SK-N-SH (cell line): ENCODE measurements around the gene RNF8. TPM values are rescaled to one million over a fixed set of nuclear protein-coding genes. Genes with fewer than 3 reads are reported as not detected.

ENCODE experiments used
- CTCF ChIA-PET: fragments of 300-600, 350-600 bp; formaldehyde crosslinking; extraction: SDS; loops from one replicate; lab custom pipeline; 2021; lab: Yijun Ruan, JAX
- POLR2A ChIA-PET: fragments of 350-600 bp; sonication (Branson Sonifier 250); formaldehyde crosslinking; extraction: SDS; loops from one replicate; lab custom pipeline; 2020; ENCODE audit warnings: antibody characterized with exemption, inconsistent platforms; lab: Yijun Ruan, JAX
- DNase-seq: peaks from one replicate; pipeline ENCODE4 v3.0.0; 2012
- H2AFZ ChIP-seq: fragments of 200-600 bp; sonication (generic); 2 replicates; pipeline ENCODE4 v1.8.1; 2016; ENCODE audit warnings: antibody characterized with exemption, mild to moderate bottlenecking, low read depth
- H3F3A ChIP-seq: fragments of 200-600 bp; sonication (generic); replicated peaks from 2 replicates; pipeline ENCODE3; 2016; ENCODE audit warnings: antibody characterized with exemption, mild to moderate bottlenecking; ENCODE audit not compliant: insufficient read depth
- H3K27ac ChIP-seq, 2 experiments: fragments of 200-500 bp in 1 of 2; fragments of 200-600 bp in 1 of 2; sonication (Bioruptor generic) in 1 of 2; sonication (generic), shearing (Covaris generic) in 1 of 2; 2 replicates each; pipeline versions ENCODE4 v1.5.1 to v1.6.1; 2014 to 2016; ENCODE audit warnings: low read depth in 2 of 2, inconsistent platforms in 1 of 2, low read length in 1 of 2, mild to moderate bottlenecking in 1 of 2, mixed read lengths in 1 of 2
- H3K27me3 ChIP-seq: fragments of 200-600 bp; sonication (generic), shearing (Covaris generic); 2 replicates; pipeline ENCODE4 v1.6.1; 2016; ENCODE audit warnings: mixed run types; ENCODE audit not compliant: insufficient read depth
- H3K36me3 ChIP-seq, 2 experiments: fragments of 200-500 bp in 1 of 2; fragments of 200-600 bp in 1 of 2; sonication (Bioruptor generic) in 1 of 2; sonication (generic) in 1 of 2; replicated peaks in 1 of 2; 2 replicates each; pipeline versions ENCODE3 to v1.5.1; 2014 to 2016; ENCODE audit warnings: low read length in 1 of 2, mild to moderate bottlenecking in 1 of 2; ENCODE audit not compliant: insufficient read depth in 2 of 2, control insufficient read depth in 1 of 2
- H3K4me1 ChIP-seq, 2 experiments: fragments of 200-500 bp in 1 of 2; fragments of 200-600 bp in 1 of 2; sonication (Bioruptor generic) in 1 of 2; sonication (generic), shearing (Covaris generic) in 1 of 2; 2 replicates each; pipeline versions ENCODE4 v1.5.1 to v1.6.1; 2014 to 2016; ENCODE audit warnings: low read depth in 1 of 2, low read length in 1 of 2, mixed run types in 1 of 2; ENCODE audit not compliant: insufficient read depth in 2 of 2, control insufficient read depth in 1 of 2
- H3K4me2 ChIP-seq: fragments of 200-600 bp; sonication (generic), shearing (Covaris generic); 2 replicates; pipeline ENCODE4 v1.6.1; 2017; ENCODE audit warnings: mixed run types
- H3K4me3 ChIP-seq, 2 experiments: fragments of 200-500 bp in 1 of 2; fragments of 200-600 bp in 1 of 2; sonication (Bioruptor generic) in 1 of 2; sonication (generic), shearing (Covaris generic) in 1 of 2; 2 replicates each; pipeline versions ENCODE4 v1.5.1 to v1.8.1; 2014 to 2016; ENCODE audit warnings: low read depth in 2 of 2, inconsistent platforms in 1 of 2, low read length in 1 of 2, mild to moderate bottlenecking in 1 of 2, mixed read lengths in 1 of 2, moderate library complexity in 1 of 2
- H3K79me2 ChIP-seq: fragments of 200-600 bp; sonication (generic); 2 replicates; pipeline ENCODE4 v1.8.1; 2017; ENCODE audit warnings: mild to moderate bottlenecking; ENCODE audit not compliant: insufficient read depth
- H3K9ac ChIP-seq: fragments of 200-600 bp; sonication (generic); 2 replicates; pipeline ENCODE4 v1.6.1; 2017; ENCODE audit warnings: mixed run types
- H3K9me2 ChIP-seq: fragments of 200-600 bp; sonication (generic); 2 replicates; pipeline ENCODE4 v1.6.1; 2017; ENCODE audit warnings: mixed run types
- H3K9me3 ChIP-seq: fragments of 200-600 bp; sonication (generic); 2 replicates; pipeline ENCODE4 v1.6.1; 2017; ENCODE audit warnings: mixed run types, mild to moderate bottlenecking, moderate library complexity
- H4K20me1 ChIP-seq: fragments of 200-600 bp; sonication (generic); 2 replicates; pipeline ENCODE4 v1.6.1; 2017; ENCODE audit warnings: mild to moderate bottlenecking, mixed run types; ENCODE audit not compliant: insufficient read depth
- CTCF ChIP-seq: fragments of 200-600 bp; sonication (generic); IDR thresholded peaks from 2 replicates; pipeline ENCODE4 v1.6.1; 2017; ENCODE audit warnings: antibody characterized with exemption, mild to moderate bottlenecking, moderate library complexity
- FOXJ3 ChIP-seq: sonication (generic); formaldehyde crosslinking; IDR thresholded peaks from 2 replicates; pipeline ENCODE4 v1.5.1; 2020; ENCODE audit warnings: mild to moderate bottlenecking, missing genetic modification reagents
- FOXM1 ChIP-seq: IDR thresholded peaks from 2 replicates; pipeline ENCODE4 v1.4.0; 2012; ENCODE audit warnings: low read depth, mild to moderate bottlenecking
- GATA2 ChIP-seq: sonication (generic); formaldehyde crosslinking; IDR thresholded peaks from 2 replicates; pipeline ENCODE4 v1.5.0; 2020; ENCODE audit warnings: mild to moderate bottlenecking, missing genetic modification reagents
- JUND ChIP-seq: IDR thresholded peaks from 2 replicates; pipeline ENCODE4 v1.4.0; 2012
- MXI1 ChIP-seq: IDR thresholded peaks from 2 replicates; pipeline ENCODE4 v1.6.1; 2012; ENCODE audit warnings: mild to moderate bottlenecking, low read depth, low read length, improper control_type of control experiment
- NFIC ChIP-seq: IDR thresholded peaks from 2 replicates; pipeline ENCODE4 v1.4.0; 2012; ENCODE audit warnings: borderline replicate concordance
- RCOR1 ChIP-seq: fragments of 150-350 bp; IDR thresholded peaks from 2 replicates; pipeline ENCODE4 v1.6.1; 2017; ENCODE audit warnings: antibody characterized with exemption, low read length
- SIN3A ChIP-seq: IDR thresholded peaks from 2 replicates; pipeline ENCODE4 v1.6.1; 2012; ENCODE audit warnings: low read depth, mild to moderate bottlenecking, low read length, moderate library complexity, borderline replicate concordance
- SMC3 ChIP-seq: IDR thresholded peaks from 2 replicates; pipeline ENCODE4 v1.6.1; 2012; ENCODE audit warnings: low read depth, low read length, improper control_type of control experiment
- TAF1 ChIP-seq: IDR thresholded peaks from 2 replicates; pipeline ENCODE4 v1.6.1; 2012; ENCODE audit warnings: low read depth, mild to moderate bottlenecking, low read length, moderate library complexity, borderline replicate concordance
- USF2 ChIP-seq: fragments of 150-350 bp; IDR thresholded peaks from 2 replicates; pipeline ENCODE4 v1.6.1; 2017; ENCODE audit warnings: antibody characterized with exemption, low read length, low read depth, borderline replicate concordance
- WGBS: methylation state at CpG from one replicate; pipeline ENCODE4 v1.1.6; 2017; ENCODE audit warnings: low lambda C conversion rate; 5-methylcytosine and 5-hydroxymethylcytosine counted together
- polyA plus RNA-seq, 3 experiments: library from polyadenylated mRNA; depleted of rRNA; stranded (reverse); fragments of >200 nt; gene quantifications; 2 replicates each; pipeline ENCODE4 v1.2.3, GENCODE V29; 2012
- TF ChIP-seq, protein P1 (sequence below): IDR thresholded peaks from 2 replicates; pipeline ENCODE4 v1.4.0; 2012; ENCODE audit warnings: low read depth, borderline replicate concordance

The RNF8 gene
- polyA plus RNA-seq, 1 of the 3 experiments (the other 2 are of a cell fraction): 21.7 TPM

DNA sequence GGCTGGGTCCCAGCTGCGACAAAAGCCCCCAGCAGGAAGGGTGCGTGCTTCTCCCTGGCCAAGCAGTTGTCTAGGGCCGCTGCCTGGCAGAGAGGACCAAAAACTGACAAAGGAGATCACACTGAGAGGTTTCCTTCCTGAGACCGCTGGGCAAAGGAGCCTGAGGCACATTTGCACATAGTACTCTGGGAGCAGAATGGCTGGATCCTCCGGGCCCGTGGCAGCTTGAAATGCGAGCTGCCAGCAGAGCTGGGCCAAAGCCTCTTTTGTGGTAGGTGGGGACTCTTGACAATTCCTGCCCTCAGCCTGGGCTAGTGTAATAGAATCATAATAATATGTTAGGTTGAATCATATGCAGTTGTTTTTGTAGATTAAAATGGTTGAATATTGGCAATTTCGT is 33.1 kb upstream of the RNF8 start (continued):
- TF ChIP-seq CTCF: no peak

GRCh38 chr6:37321101-37321500 is 32.7 kb upstream of the RNF8 start:
- H4K20me1 ChIP-seq: peaks cover 10% of the 10 kb centered on the region; the same call in 1 of the 2 replicates
- CTCF ChIA-PET: interaction anchor here (1.1 to 3.0 kb wide), 4 partner anchors 13 to 371 kb away, joined by 3 to 11 read pairs (median 4); no protein-coding TSS in a partner anchor
- H3K4me1 ChIP-seq: peaks cover 14 to 23% of the 10 kb centered on the region in 2 experiments; a peak in 3 of 4 replicates
- H3K9me3 ChIP-seq: no peaks in the 10 kb centered on the region
- no peak overlapping the region for H3K27ac ChIP-seq
- no peak overlapping the region for H3K4me2 ChIP-seq
- H3K36me3 ChIP-seq: peaks cover 15 to 43% of the 10 kb centered on the region in 2 experiments
- TF ChIP-seq JUND (no peak), SIN3A (no peak), FOXM1 (no peak), RCOR1 (no peak)
- TF ChIP-seq, all 33 proteins: peak for 0
- no peaks in the 10 kb centered on the region for H3K79me2 ChIP-seq
- no peak overlapping the region for H2AFZ ChIP-seq
- no peak for DNase-seq
- peaks cover 27% of the 10 kb centered on the region for H3F3A ChIP-seq
- no peak overlapping the region for H3K4me3 ChIP-seq
- H3K27me3 ChIP-seq: no peaks in the 10 kb centered on the region
- POLR2A ChIA-PET: no interaction called here
- H3K9ac ChIP-seq: no peak overlapping the region
- H3K9me2 ChIP-seq: no peaks in the 10 kb centered on the region

GRCh38 chr6:37321516-37322415 is 32.0 kb upstream of the RNF8 start:
- TF ChIP-seq, protein P1, sequence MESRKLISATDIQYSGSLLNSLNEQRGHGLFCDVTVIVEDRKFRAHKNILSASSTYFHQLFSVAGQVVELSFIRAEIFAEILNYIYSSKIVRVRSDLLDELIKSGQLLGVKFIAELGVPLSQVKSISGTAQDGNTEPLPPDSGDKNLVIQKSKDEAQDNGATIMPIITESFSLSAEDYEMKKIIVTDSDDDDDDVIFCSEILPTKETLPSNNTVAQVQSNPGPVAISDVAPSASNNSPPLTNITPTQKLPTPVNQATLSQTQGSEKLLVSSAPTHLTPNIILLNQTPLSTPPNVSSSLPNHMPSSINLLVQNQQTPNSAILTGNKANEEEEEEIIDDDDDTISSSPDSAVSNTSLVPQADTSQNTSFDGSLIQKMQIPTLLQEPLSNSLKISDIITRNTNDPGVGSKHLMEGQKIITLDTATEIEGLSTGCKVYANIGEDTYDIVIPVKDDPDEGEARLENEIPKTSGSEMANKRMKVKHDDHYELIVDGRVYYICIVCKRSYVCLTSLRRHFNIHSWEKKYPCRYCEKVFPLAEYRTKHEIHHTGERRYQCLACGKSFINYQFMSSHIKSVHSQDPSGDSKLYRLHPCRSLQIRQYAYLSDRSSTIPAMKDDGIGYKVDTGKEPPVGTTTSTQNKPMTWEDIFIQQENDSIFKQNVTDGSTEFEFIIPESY: no peak
- TF ChIP-seq GATA2 (CRISPR knock-in tag) (no peak), USF2 (no peak), TAF1 (no peak), JUND (no peak), RCOR1 (no peak), SMC3 (no peak), CTCF (no peak), FOXJ3 (no peak), MXI1 (no peak), NFIC (no peak)
- TF ChIP-seq, all 33 proteins: peak for 0
- CTCF ChIA-PET: interaction anchor here (0.7 to 3.0 kb wide), 3 partner anchors 41 to 370 kb away, joined by 3 to 11 read pairs (median 4); no protein-coding TSS in a partner anchor
- 94% methylated on average over 4 of the region's 8 CpGs for WGBS
- Histone ChIP-seq H3K27ac (no peak overlapping the region), H3K4me1 (peaks cover 14 to 23% of the 10 kb centered on the region in 2 experiments; a peak in 3 of 4 replicates), H4K20me1 (peaks cover 10% of the 10 kb centered on the region; the same call in 1 of the 2 replicates), H3K36me3 (peaks cover 9 to 36% of the 10 kb centered on the region in 2 experiments), H3K9ac (no peak overlapping the region), H3K9me3 (no peaks in the 10 kb centered on the region), H3K4me2 (no peak overlapping the region), H3F3A (peaks cover 27% of the 10 kb centered on the region), H2AFZ (no peak overlapping the region), H3K9me2 (no peaks in the 10 kb centered on the region), H3K79me2 (no peaks in the 10 kb centered on the region), H3K27me3 (no peaks in the 10 kb centered on the region), H3K4me3 (no peak overlapping the region)
- POLR2A ChIA-PET: no interaction called here
- DNase-seq: no peak
